Right ventricle myocardium inferior (tissue), 1 donor: ENCODE results near the gene RAPGEF1. TPM values are rescaled to one million over a fixed set of nuclear protein-coding genes. Genes with fewer than 3 reads are reported as not detected.

Source experiments
- ATAC-seq: fragments of 200-7000 bp; cut with Tn5 transposase; one replicate; pipeline ENCODE4 v1.9.1; 2020; ENCODE audit warnings: mild to moderate bottlenecking, moderate library complexity
- DNase-seq: peaks from one replicate; pipeline ENCODE4 v3.0.0; 2021; ENCODE audit errors: missing footprints
- intact Hi-C: fragments of 100-400 bp; cut with DNase I; formaldehyde crosslinking; loops from one replicate; pipeline ENCODE4 v1.11.0; 2022
- total RNA-seq: library from RNA; stranded (reverse); fragmentation: NEBNext Ultra II Directional; extraction: Animal tissue kit (Norgen Biotek cat#: 25700); gene quantifications from one replicate; pipeline ENCODE4 v1.2.1, GENCODE V29; 2021
- donor health status: DM: no; HTN: yes; CAD: no; lungs with severe emphysema.

Gene RAPGEF1
- total RNA-seq, 1 donor from 2014 or later, result 125 TPM

- intact Hi-C loops, result no loop called here
- ATAC-seq (peak; percentile 75), DNase-seq (no peak)
Observed at GRCh38 chr9:131610231-131610761, 129.6 kb downstream of the RAPGEF1 start.

- ATAC-seq (peak; percentile 37), DNase-seq (no peak)
- intact Hi-C loops, result loop anchor here (5.0 kb wide), 2 partner anchors 68 to 283 kb away; no protein-coding TSS in a partner anchor
Observed at GRCh38 chr9:131609099-131609830, 130.6 kb downstream of the RAPGEF1 start.

- DNase-seq, result peak; percentile 69
- intact Hi-C loops, result loop anchor here (5.0 kb wide), 2 partner anchors 69 to 284 kb away; no protein-coding TSS in a partner anchor
- peak; percentile 66 for ATAC-seq
Observed at GRCh38 chr9:131608493-131609037, 131.3 kb downstream of the RAPGEF1 start.

- no peak for ATAC-seq
- intact Hi-C loops, result loop anchor here (5.0 kb wide), 2 partner anchors 70 to 285 kb away; no protein-coding TSS in a partner anchor
- DNase-seq, result peak; percentile 26
Observed at GRCh38 chr9:131607591-131607990, 132.3 kb downstream of the RAPGEF1 start.

GRCh38 chr9:131606896-131607567 lies 132.8 kb downstream of the RAPGEF1 start:
- ATAC-seq, result no peak
- no peak for DNase-seq
- intact Hi-C loops, result loop anchor here (5.0 kb wide), 2 partner anchors 70 to 285 kb away; no protein-coding TSS in a partner anchor

GRCh38 chr9:131605770-131606590 lies 133.9 kb downstream of the RAPGEF1 start:
- intact Hi-C loops, result loop anchor here (5.0 kb wide), 2 partner anchors 71 to 286 kb away; no protein-coding TSS in a partner anchor
- DNase-seq, result no peak

GRCh38 chr9:131603711-131604439 lies 136.0 kb downstream of the RAPGEF1 start:
- ATAC-seq, result peak; percentile 16
- no peak for DNase-seq
- intact Hi-C loops, result no loop called here

More at GRCh38 chr9:131605770-131606590, 133.9 kb downstream of the RAPGEF1 start:
- ATAC-seq, result no peak

GRCh38 chr9:131603199-131603598 lies 136.7 kb downstream of the RAPGEF1 start:
- intact Hi-C loops, result no loop called here
- ATAC-seq (no peak), DNase-seq (no peak)

- DNase-seq, result no peak
- intact Hi-C loops, result loop anchor here (2.0 kb wide), 1 partner anchor 65 kb away; no protein-coding TSS in a partner anchor
- no peak for ATAC-seq
Observed at GRCh38 chr9:131601683-131602181, 138.1 kb downstream of the RAPGEF1 start.

- peak; percentile 49 for ATAC-seq
- DNase-seq, result peak; percentile 84
- intact Hi-C loops, result no loop called here
Observed at GRCh38 chr9:131598121-131598520, 141.8 kb downstream of the RAPGEF1 start.

- intact Hi-C loops, result no loop called here
- DNase-seq (peak; percentile 9), ATAC-seq (no peak)
Observed at GRCh38 chr9:131597246-131597645, 142.6 kb downstream of the RAPGEF1 start.

GRCh38 chr9:131596430-131596743 lies 143.5 kb downstream of the RAPGEF1 start:
- intact Hi-C loops, result no loop called here
- ATAC-seq (no peak), DNase-seq (peak; percentile 33)

GRCh38 chr9:131595696-131596429 lies 144.0 kb downstream of the RAPGEF1 start:
- peak; percentile 61 for DNase-seq
- intact Hi-C loops, result no loop called here
- ATAC-seq, result no peak

GRCh38 chr9:131594906-131595665 lies 144.8 kb downstream of the RAPGEF1 start:
- DNase-seq (peak; percentile 25), ATAC-seq (no peak)
- intact Hi-C loops, result no loop called here

- DNase-seq, result peak; percentile 18
- intact Hi-C loops, result no loop called here
- ATAC-seq, result no peak
Observed at GRCh38 chr9:131593936-131594665, 145.8 kb downstream of the RAPGEF1 start.
